Activated T-cell treated with anti-CD3 and anti-CD28 coated beads for 4 hours (primary cell): ENCODE data around the gene IFNGR2.
"Not testable (repeated sequence)": the region's sequence is repeated elsewhere in the genome, so short reads cannot be mapped to it uniquely, and the experiment has no call there.

ENCODE experiments used
- DNase-seq: peaks from one replicate; pipeline ENCODE4 v3.0.0-alpha.2; 2020

Gene IFNGR2

GRCh38 chr21:33443194-33443593, 40.0 kb downstream of the IFNGR2 start:
- DNase-seq = no peak

- DNase-seq = no peak
These were observed 41.3 kb downstream of the IFNGR2 start for GRCh38 chr21:33444499-33444898.

- DNase-seq = not testable (repeated sequence)
These were observed 43.4 kb downstream of the IFNGR2 start for GRCh38 chr21:33446620-33447019.

- DNase-seq = no peak
These were observed 46.4 kb downstream of the IFNGR2 start for GRCh38 chr21:33449616-33450015.

GRCh38 chr21:33451634-33452071, 48.4 kb downstream of the IFNGR2 start:
- DNase-seq = no peak

GRCh38 chr21:33452362-33452761, 49.1 kb downstream of the IFNGR2 start:
- no peak for DNase-seq

GRCh38 chr21:33455686-33456446, 52.7 kb downstream of the IFNGR2 start:
- DNase-seq = no peak

GRCh38 chr21:33458861-33459260, 55.6 kb downstream of the IFNGR2 start:
- no peak for DNase-seq

- DNase-seq = no peak
These were observed 58.5 kb downstream of the IFNGR2 start for GRCh38 chr21:33461538-33462250.

- not testable (repeated sequence) for DNase-seq
These were observed 66.0 kb downstream of the IFNGR2 start for GRCh38 chr21:33469183-33469582.

- no peak for DNase-seq
These were observed 67.5 kb downstream of the IFNGR2 start for GRCh38 chr21:33470701-33471100.

- DNase-seq = no peak
These were observed 70.1 kb downstream of the IFNGR2 start for GRCh38 chr21:33473344-33473743.

GRCh38 chr21:33477066-33477465, 73.9 kb downstream of the IFNGR2 start:
- DNase-seq = no peak

GRCh38 chr21:33478182-33478581, 75.0 kb downstream of the IFNGR2 start:
- no peak for DNase-seq

GRCh38 chr21:33478935-33479678, 75.9 kb downstream of the IFNGR2 start:
- DNase-seq = peak; percentile 17

- DNase-seq = peak; percentile 94
These were observed 76.7 kb downstream of the IFNGR2 start, which contains the start of gene TMEM50B for GRCh38 chr21:33479679-33480480. Gene TMEM50B, minus strand, starts transcription at chr21:33479974. Its CDS starts 11,089 bp downstream, at chr21:33468885.

GRCh38 chr21:33480481-33481103, 77.4 kb downstream of the IFNGR2 start:
- no peak for DNase-seq

GRCh38 chr21:33481314-33481943, 78.2 kb downstream of the IFNGR2 start:
- no peak for DNase-seq
